K562 (cell line): ENCODE data around the gene MIER2.

Source experiments
- ARHGAP35 ChIP-seq: fragments of 450-650 bp; IDR thresholded peaks from 2 replicates; pipeline ENCODE4 v1.6.1; 2018; ENCODE audit not compliant: partially characterized antibody
- ARID4B ChIP-seq: sonication (generic); formaldehyde crosslinking; IDR thresholded peaks from 2 replicates; pipeline ENCODE4 v1.8.0; 2022; ENCODE audit warnings: mild to moderate bottlenecking, missing genetic modification reagents
- ATF3 ChIP-seq, 2 experiments: fragments of 450-650 bp in 1 of 2; sonication (generic) in 1 of 2; formaldehyde crosslinking in 1 of 2; IDR thresholded peaks in 1 of 2; conservative IDR thresholded peaks in 1 of 2; 2 replicates each; pipeline versions ENCODE4 v1.6.1 to v1.8.1; 2016 to 2023; ENCODE audit warnings: mild to moderate bottlenecking in 2 of 2, moderate library complexity in 2 of 2, inconsistent platforms in 1 of 2, missing genetic modification reagents in 1 of 2
- CTCF ChIP-seq, 3 experiments: IDR thresholded peaks in 2 of 3; conservative IDR thresholded peaks in 1 of 3; 2 replicates each; pipeline ENCODE4 v1.5.1; 2011 to 2012; ENCODE audit warnings: low read length in 3 of 3, mild to moderate bottlenecking in 3 of 3, control low read depth in 2 of 3, improper control_type of control experiment in 1 of 3, inconsistent platforms in 1 of 3, low read depth in 1 of 3, mixed read lengths in 1 of 3, moderate library complexity in 1 of 3; ENCODE audit not compliant: insufficient read depth in 2 of 3
- GTF2F1 ChIP-seq: IDR thresholded peaks from 2 replicates; pipeline ENCODE4 v1.6.1; 2011; ENCODE audit warnings: low read depth, low read length, improper control_type of control experiment
- HNRNPUL1 ChIP-seq: fragments of 200-400 bp; formaldehyde crosslinking; IDR thresholded peaks from 2 replicates; pipeline ENCODE4 v1.6.1; 2017; ENCODE audit warnings: low read length
- MAX ChIP-seq: sonication (generic); formaldehyde crosslinking; IDR thresholded peaks from 2 replicates; pipeline ENCODE4 v1.9.0; 2022; ENCODE audit warnings: mild to moderate bottlenecking, missing genetic modification reagents
- MNT ChIP-seq, 2 experiments: fragments of 450-650 bp; conservative IDR thresholded peaks; 2 replicates each; pipeline ENCODE4 v1.6.1; 2017; ENCODE audit warnings: mild to moderate bottlenecking in 2 of 2, moderate library complexity in 2 of 2
- MYC ChIP-seq, 2 experiments: fragments of 250-450 bp in 1 of 2; sonication (Bioruptor Pico) in 1 of 2; IDR thresholded peaks; 2 replicates each; pipeline versions ENCODE4 v1.5.1 to v1.6.1; 2012 to 2021; ENCODE audit warnings: low read depth in 2 of 2, borderline replicate concordance in 1 of 2, improper control_type of control experiment in 1 of 2, low read length in 1 of 2, mild to moderate bottlenecking in 1 of 2, moderate library complexity in 1 of 2
- POLR2A ChIP-seq: fragments of 450-650 bp; conservative IDR thresholded peaks from 2 replicates; pipeline ENCODE4 v1.6.1; 2016
- POLR2AphosphoS2 ChIP-seq: IDR thresholded peaks from 2 replicates; pipeline ENCODE4 v1.6.1; 2012; ENCODE audit warnings: low read length, improper control_type of control experiment
- RNF219 ChIP-seq: fragments of 250-450 bp; sonication (Bioruptor Pico); IDR thresholded peaks from 2 replicates; pipeline ENCODE4 v1.5.0; 2022; ENCODE audit warnings: mild to moderate bottlenecking
- TRIM28 ChIP-seq: fragments of 450-650 bp; IDR thresholded peaks from 2 replicates; pipeline ENCODE4 v1.6.1; 2017

- no peak for TF ChIP-seq MAX (CRISPR knock-in tag)
- TF ChIP-seq CTCF (IDR thresholded peaks at IDR 0.05 in 2 of 3, conservative IDR thresholded peaks at IDR 0.05 in 1 of 3; ENCODE audit: insufficient read depth in 2 of 3, low read depth in 1 of 3, low read length in 3 of 3) = no peak
- TF ChIP-seq ARID4B (CRISPR knock-in tag) = no peak
- TF ChIP-seq POLR2A = no peak
- no peak for TF ChIP-seq ARHGAP35
- no peak for TF ChIP-seq GTF2F1
- no peak for TF ChIP-seq TRIM28
- TF ChIP-seq MNT (conservative IDR thresholded peaks at IDR 0.05) = no peak
- no peak for TF ChIP-seq HNRNPUL1
- no peak for TF ChIP-seq MYC (IDR thresholded peaks at IDR 0.05; ENCODE audit: low read depth, low read length)
- TF ChIP-seq MYC (CRISPR knock-in tag; IDR thresholded peaks at IDR 0.05; ENCODE audit: borderline replicate concordance, low read depth) = no peak
- no peak for TF ChIP-seq RNF219 (CRISPR knock-in tag)
- TF ChIP-seq ATF3 (IDR thresholded peaks at IDR 0.05) = no peak
- TF ChIP-seq ATF3 (CRISPR knock-in tag; conservative IDR thresholded peaks at IDR 0.05) = no peak
- TF ChIP-seq POLR2AphosphoS2 = no peak
Observed at GRCh38 chr19:279231-279630, 65.4 kb downstream of the MIER2 start.
